Activated T-cell treated with anti-CD3 and anti-CD28 coated beads for 24 hours (primary cell): ENCODE measurements around the gene HSP90AB1.

ENCODE experiments used
- DNase-seq: peaks from one replicate; pipeline ENCODE4 v3.0.0-alpha.2; 2020; ENCODE audit warnings: low read depth

Gene HSP90AB1

GRCh38 chr6:44269178-44269920 lies 22.4 kb downstream of the HSP90AB1 start:
- no peak for DNase-seq

- no peak for DNase-seq
Observed at GRCh38 chr6:44269921-44270525, 23.1 kb downstream of the HSP90AB1 start, which contains the start of gene TMEM151B. Gene TMEM151B (plus strand): TSS chr6:44270450. CDS start chr6:44270743, 293 bp downstream.

- DNase-seq: no peak
Observed at GRCh38 chr6:44270526-44271405, 23.9 kb downstream of the HSP90AB1 start.

- no peak for DNase-seq
Observed at GRCh38 chr6:44271406-44271723, 24.5 kb downstream of the HSP90AB1 start.

- no peak for DNase-seq
Observed at GRCh38 chr6:44271914-44272313, 25.0 kb downstream of the HSP90AB1 start.

GRCh38 chr6:44272529-44272928 lies 25.6 kb downstream of the HSP90AB1 start:
- no peak for DNase-seq

- no peak for DNase-seq
Observed at GRCh38 chr6:44272999-44273566, 26.2 kb downstream of the HSP90AB1 start.

- DNase-seq: no peak
Observed at GRCh38 chr6:44273617-44274016, 26.7 kb downstream of the HSP90AB1 start.

- no peak for DNase-seq
Observed at GRCh38 chr6:44275271-44275748, 28.4 kb downstream of the HSP90AB1 start.

- DNase-seq: no peak
Observed at GRCh38 chr6:44275749-44276648, 29.1 kb downstream of the HSP90AB1 start.

- no peak for DNase-seq
Observed at GRCh38 chr6:44276667-44277640, 30.1 kb downstream of the HSP90AB1 start.

- DNase-seq: no peak
Observed at GRCh38 chr6:44277763-44278162, 30.9 kb downstream of the HSP90AB1 start.

GRCh38 chr6:44278315-44278714 lies 31.4 kb downstream of the HSP90AB1 start:
- no peak for DNase-seq

- no peak for DNase-seq
Observed at GRCh38 chr6:44278774-44279697, 32.1 kb downstream of the HSP90AB1 start.

- no peak for DNase-seq
Observed at GRCh38 chr6:44284121-44284520, 37.2 kb downstream of the HSP90AB1 start.

GRCh38 chr6:44284867-44285266 lies 38.0 kb downstream of the HSP90AB1 start:
- no peak for DNase-seq

- no peak for DNase-seq
Observed at GRCh38 chr6:44285552-44286284, 38.8 kb downstream of the HSP90AB1 start.

- no peak for DNase-seq
Observed at GRCh38 chr6:44286285-44286565, 39.3 kb downstream of the HSP90AB1 start.
